ENCODE measurements around the gene GLIPR1L2.

DNA sequence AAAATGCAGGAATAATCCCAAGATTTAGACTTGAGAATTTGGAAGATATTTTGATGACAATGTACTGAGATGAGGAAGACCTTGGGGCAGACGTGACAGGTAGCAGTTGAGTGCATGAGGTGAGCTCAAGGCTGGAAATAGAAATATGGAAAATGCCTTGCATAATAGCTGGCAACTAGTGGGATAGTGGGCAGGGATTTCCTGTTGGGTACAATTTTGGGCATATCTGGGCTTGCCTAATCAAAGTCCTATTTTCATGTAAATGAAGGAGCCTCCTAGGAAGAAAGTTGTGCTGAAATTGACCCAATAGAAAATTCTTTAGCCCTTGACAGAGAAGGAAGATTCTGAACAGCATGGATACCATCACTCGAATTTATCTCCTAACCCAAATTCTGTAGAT lies 83.2 kb downstream of the GLIPR1L2 start:
- TF ChIP-seq EP300 (IDR thresholded peaks at IDR 0.05; ENCODE audit: low read depth) (no peak), POLR2A (IDR thresholded peaks at IDR 0.05) (no peak)
- TF ChIP-seq, protein P1, sequence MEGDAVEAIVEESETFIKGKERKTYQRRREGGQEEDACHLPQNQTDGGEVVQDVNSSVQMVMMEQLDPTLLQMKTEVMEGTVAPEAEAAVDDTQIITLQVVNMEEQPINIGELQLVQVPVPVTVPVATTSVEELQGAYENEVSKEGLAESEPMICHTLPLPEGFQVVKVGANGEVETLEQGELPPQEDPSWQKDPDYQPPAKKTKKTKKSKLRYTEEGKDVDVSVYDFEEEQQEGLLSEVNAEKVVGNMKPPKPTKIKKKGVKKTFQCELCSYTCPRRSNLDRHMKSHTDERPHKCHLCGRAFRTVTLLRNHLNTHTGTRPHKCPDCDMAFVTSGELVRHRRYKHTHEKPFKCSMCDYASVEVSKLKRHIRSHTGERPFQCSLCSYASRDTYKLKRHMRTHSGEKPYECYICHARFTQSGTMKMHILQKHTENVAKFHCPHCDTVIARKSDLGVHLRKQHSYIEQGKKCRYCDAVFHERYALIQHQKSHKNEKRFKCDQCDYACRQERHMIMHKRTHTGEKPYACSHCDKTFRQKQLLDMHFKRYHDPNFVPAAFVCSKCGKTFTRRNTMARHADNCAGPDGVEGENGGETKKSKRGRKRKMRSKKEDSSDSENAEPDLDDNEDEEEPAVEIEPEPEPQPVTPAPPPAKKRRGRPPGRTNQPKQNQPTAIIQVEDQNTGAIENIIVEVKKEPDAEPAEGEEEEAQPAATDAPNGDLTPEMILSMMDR (IDR thresholded peaks at IDR 0.05): no peak
